NAMALWA (cell line): ENCODE results near the gene MACROD1.

Source experiments
- DNase-seq: peaks from one replicate; pipeline ENCODE4 v3.0.0-alpha.2; 2015; ENCODE audit warnings: low spot score

MACROD1 gene

GRCh38 chr11:64152841-64153691 lies 12.8 kb downstream of the MACROD1 start:
- peak; percentile 65 for DNase-seq

DNA sequence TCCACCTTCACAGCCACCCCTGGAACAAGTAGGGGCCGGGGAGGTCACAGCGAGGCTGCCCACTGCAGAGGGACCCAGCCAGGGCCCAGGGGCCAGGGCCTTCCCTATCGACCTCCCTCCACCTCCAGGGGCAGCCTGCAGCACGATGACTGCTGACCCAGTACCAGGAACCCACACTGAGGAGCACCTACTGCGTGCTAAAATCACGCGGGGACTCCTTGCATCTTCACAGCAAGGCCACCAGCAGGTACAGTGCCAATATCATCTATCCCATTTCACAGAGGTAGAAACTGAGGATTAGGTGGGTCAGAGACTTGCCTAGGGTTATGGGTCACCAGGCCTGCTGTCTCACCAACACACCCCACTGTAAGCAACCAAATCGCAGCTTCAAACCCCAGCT lies 14.6 kb downstream of the MACROD1 start:
- DNase-seq: no peak

GRCh38 chr11:64150481-64151239 lies 15.3 kb downstream of the MACROD1 start:
- DNase-seq: no peak

DNA sequence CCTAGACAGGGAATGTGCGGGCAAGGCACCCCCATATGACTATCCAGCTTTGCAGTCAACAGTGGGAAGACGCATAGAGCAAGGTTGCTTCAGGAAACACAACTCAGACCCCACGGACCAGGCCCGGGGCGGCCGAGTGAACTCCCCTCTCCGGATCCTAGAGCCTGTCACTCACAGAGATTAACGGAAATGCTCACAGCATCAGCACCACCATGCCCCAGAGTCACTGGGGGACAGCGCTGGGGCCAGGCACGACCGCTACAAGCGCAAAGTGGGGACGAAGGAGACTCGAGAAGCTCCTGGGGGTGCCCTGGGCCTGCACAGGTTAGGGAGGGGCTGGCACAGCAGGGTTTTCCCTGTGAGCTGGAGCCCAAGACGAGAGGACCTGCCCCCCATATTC lies 15.9 kb downstream of the MACROD1 start:
- no peak for DNase-seq

DNA sequence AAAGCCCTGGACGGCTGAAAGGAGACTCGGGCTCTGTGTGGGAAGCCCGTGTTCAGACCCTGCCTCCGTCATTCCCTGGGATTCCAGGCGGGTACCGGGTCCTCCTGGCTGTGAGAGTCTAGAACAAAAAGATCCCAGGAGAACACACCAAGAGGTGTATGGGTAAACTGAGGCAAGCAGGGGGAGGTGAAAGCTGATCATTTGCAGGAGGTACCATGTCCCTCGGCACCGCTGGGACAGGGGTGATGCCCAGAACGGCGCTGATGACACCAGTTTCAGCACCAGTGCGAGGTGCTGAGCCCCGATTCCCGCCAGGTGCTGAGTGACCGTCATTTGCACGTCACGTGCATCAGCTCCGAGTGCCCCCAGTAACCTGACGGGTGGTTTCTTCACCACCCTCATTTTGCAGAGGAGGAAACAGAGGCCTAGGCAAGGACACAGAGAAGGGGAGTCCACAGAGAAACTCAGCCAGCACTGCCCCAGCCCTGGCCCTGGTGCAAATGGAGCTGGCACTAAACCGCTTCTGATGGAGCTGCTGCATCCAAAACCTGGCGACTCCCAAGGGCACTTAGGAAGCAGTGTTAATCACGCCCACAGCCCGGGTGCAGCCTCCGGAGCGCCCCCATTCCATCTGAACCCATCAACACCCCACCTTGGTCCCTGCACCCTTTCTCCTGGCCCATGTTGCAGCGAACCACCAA lies 16.8 kb downstream of the MACROD1 start:
- no peak for DNase-seq

DNA sequence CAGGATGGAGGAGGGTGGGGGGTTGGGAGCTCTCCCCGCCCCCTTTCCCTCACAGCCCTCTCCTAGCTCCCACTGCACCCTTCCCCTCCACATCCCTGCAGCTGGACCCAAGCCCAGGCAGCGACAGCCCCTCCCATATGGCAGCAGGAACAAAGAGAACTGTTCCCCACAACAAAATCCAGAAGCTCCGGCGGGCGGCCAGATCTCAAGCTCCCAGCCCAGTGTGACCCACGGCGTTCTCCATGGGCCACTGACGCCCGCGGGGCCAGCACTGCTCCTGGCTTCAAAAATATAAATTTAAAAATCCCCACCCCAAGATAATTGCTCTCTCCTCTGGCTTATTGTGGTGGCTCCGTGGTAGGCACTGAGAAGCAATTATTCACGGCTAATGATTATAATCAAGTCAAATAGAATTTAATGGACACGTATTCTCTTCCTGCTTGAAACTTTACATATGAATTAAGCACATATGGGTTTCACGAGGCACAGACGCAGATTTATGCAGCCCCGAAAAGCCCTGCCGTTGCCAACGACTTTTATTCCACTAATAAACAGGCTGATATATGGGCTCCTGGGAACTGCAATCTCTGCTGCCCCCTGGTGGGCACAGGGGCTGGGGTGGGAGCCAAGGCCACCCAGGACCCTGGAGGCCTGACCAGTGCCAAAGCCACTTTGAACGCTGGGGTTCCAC lies 17.5 kb downstream of the MACROD1 start:
- peak; percentile 78 for DNase-seq

DNA sequence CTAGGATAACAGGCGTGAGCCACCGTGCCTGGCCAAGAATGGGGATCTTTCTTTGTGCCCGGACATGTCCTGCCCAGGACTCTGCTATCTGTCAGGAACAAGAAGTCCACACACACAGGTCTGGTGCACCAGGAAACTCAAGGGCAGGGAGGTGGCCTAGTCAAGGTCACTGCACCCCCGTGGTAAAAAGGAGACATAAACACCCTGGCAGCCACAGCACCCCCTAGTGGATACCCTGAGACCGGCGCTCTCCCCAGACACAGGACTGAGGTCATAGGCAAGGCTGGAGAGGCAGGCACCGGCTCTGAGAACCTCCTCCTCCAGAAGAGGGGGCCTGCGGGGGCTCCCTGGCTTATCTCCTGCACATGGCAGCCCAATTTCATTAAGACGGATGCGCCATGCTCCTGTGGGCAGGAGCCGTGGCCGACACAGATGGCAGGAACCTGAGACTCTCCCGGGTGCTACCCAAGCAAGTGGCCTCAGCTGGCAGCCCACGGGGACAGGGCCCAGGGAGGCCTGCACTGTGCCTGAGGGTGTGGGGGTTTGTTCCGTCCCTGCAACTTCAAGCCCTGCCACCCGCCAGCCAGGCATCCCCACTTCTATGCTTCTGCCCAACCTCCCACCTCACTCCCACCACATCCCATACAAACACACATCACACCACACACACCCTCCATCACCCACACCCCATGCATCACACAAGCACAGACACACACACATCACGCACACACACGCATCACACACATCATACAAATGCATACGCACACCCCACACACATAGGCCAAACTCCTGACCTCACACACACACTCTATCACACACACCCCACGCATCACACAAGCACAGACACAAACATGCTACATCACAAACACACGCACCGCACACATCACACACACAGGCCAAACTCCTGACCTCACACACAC lies 19.6 kb downstream of the MACROD1 start:
- DNase-seq: peak; percentile 82

GRCh38 chr11:64144587-64145472 lies 21.1 kb downstream of the MACROD1 start:
- DNase-seq: no peak

DNA sequence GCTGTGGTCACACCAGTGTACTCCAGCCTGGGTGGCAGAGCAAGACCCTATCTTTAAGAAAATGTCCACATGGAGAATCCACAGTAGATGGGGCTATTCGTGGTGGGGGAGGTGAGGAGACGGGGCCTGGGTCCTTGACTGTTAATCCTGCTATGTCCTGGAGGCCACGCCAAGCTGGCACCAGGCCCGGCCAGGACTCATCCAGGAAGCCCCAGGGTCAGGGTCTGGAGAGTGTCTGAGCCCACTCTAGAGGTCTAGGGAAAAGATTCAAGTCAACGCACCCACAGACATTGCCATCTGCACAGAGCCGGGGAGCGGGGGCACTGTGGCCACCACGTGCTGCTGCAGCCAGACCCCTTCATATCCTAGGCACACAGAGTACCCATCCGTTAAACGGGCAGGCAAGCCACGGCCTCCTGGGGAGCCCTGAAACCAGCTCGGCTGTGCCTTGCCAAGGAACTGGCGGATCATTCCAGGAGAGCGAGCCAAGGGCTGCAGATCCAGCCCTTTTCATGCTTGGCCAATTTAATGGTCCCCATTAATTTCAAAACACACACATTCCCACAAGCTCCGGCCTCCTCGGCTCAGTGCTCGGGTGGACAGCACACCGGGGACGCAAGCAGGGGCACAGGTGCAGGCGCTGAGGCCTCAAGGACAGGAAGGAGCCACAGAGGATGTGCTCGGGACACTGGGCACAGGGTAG lies 24.7 kb downstream of the MACROD1 start:
- no peak for DNase-seq

GRCh38 chr11:64140082-64140481 lies 25.8 kb downstream of the MACROD1 start:
- no peak for DNase-seq

DNA sequence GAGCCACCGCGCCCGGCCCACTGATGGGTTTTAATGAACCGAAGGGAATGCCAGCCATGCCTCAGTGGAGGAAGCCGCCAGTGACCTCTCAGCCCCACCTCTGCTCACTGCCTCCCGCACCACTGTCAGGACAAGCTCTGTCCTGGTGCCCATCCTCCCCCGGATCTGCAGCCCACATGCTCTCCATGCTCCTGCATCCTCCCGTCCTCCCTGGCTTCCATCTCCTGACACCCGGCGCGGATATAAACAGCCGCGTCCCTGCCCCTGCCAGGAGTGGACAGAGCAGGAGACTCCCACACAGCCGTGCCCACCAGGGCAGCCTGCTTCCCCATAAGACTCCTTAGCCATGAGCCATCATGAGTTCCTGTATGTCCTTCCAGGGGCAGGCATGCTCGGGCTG lies 26.9 kb downstream of the MACROD1 start:
- DNase-seq: no peak

DNA sequence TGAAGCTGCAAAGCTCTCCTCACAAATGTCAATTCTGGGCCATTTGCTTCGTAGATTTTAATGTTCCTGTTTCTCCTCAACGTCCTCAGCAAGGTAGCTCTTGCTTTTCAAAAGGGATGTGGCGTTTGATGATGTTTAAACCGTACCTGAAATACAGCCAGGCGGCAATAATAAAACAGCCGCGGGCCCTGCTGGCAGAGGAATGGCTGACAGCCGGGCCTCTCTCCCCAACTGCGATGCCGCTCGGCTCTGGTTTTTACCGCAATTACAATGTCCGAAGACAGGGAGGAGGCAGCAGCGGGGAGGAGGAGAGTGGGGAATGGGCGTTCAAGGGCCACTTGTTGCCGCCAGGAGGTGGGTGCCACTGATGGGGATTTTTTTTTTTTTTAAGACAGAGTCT lies 27.5 kb downstream of the MACROD1 start:
- no peak for DNase-seq

- DNase-seq: no peak
These were observed 29.0 kb downstream of the MACROD1 start for GRCh38 chr11:64136765-64137441.

DNA sequence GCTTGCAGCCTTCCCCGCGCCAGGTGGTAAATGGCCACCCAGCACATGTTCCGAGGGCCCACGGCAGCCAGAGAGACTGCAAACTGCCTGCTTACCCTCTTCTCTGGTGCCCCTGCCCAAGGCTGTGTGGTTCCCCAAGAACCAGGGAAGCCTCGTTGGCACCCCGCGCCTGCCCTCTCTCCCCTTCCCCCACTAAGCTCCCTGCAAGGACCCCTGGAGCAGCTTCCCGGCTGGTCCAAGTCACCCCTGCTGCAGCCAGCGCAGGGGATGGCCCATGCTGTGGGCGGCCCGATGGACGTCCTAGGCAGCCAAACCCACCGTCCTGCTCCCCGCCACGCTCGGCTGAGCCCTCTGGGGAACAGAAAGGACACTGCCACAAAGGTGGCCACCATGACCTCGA lies 30.2 kb downstream of the MACROD1 start:
- DNase-seq: no peak

- DNase-seq: no peak
These were observed 30.9 kb downstream of the MACROD1 start for GRCh38 chr11:64134963-64135362.

GRCh38 chr11:64132982-64133705 lies 32.8 kb downstream of the MACROD1 start:
- DNase-seq: no peak

- no peak for DNase-seq
These were observed 33.6 kb downstream of the MACROD1 start for GRCh38 chr11:64132191-64132771.
